Natural killer cell (primary cell): ENCODE measurements around the gene KLHDC7A. TPM values are rescaled to one million over a fixed set of nuclear protein-coding genes. Genes with fewer than 3 reads are reported as not detected.

Source experiments
- ATAC-seq, 3 donors: fragments of 150-1000 bp in 2 of 3; fragments of 200-7000 bp in 1 of 3; cut with Tn5 transposase; 1 replicate in 1 of 3; 2 replicates in 2 of 3; pipeline ENCODE4 v1.10.0; 2021; ENCODE audit warnings: mild to moderate bottlenecking in 2 of 3, moderate library complexity in 2 of 3
- DNase-seq, 2 donors: peaks; one replicate each; pipeline versions ENCODE4 v3.0.0 to v3.0.0-alpha.2; 2013 to 2021; ENCODE audit warnings: mixed read lengths in 1 of 2
- H3K27ac ChIP-seq: one replicate; pipeline ENCODE4 v1.5.1; 2013; ENCODE audit warnings: mild to moderate bottlenecking, low read length
- H3K27me3 ChIP-seq: one replicate; pipeline ENCODE4 v1.6.1; 2013; ENCODE audit warnings: low read length; ENCODE audit not compliant: control insufficient read depth, insufficient read depth
- H3K36me3 ChIP-seq: one replicate; pipeline ENCODE4 v1.6.1; 2013; ENCODE audit warnings: low read length; ENCODE audit not compliant: control insufficient read depth, insufficient read depth
- H3K4me1 ChIP-seq: one replicate; pipeline ENCODE4 v1.6.1; 2013; ENCODE audit warnings: low read length; ENCODE audit not compliant: control insufficient read depth, insufficient read depth
- H3K4me3 ChIP-seq: one replicate; pipeline ENCODE4 v1.5.1; 2013; ENCODE audit warnings: low read length
- H3K9me3 ChIP-seq: one replicate; pipeline ENCODE4 v1.6.1; 2013; ENCODE audit warnings: low read length; ENCODE audit not compliant: control insufficient read depth, insufficient read depth
- H3K27ac Mint-ChIP-seq, 2 donors: one replicate each; pipeline ENCODE4 v1.8.0; 2022; ENCODE audit warnings: mild to moderate bottlenecking in 2 of 2, mixed read lengths in 2 of 2, moderate library complexity in 1 of 2
- H3K27me3 Mint-ChIP-seq, 2 donors: one replicate each; pipeline ENCODE4 v1.8.0; 2022; ENCODE audit warnings: low read depth in 2 of 2, mixed read lengths in 2 of 2
- H3K36me3 Mint-ChIP-seq: one replicate; pipeline ENCODE4 v1.8.0; 2022; ENCODE audit warnings: mixed read lengths
- H3K4me1 Mint-ChIP-seq, 2 donors: one replicate each; pipeline ENCODE4 v1.8.0; 2022; ENCODE audit warnings: mixed read lengths in 2 of 2
- H3K4me3 Mint-ChIP-seq: one replicate; pipeline ENCODE4 v1.8.0; 2022; ENCODE audit warnings: mild to moderate bottlenecking, moderate library complexity, mixed read lengths
- H3K9me3 Mint-ChIP-seq, 2 donors: one replicate each; pipeline ENCODE4 v1.8.0; 2022; ENCODE audit warnings: mixed read lengths in 2 of 2
- CTCF ChIP-seq: fragments of 200-600 bp; IDR thresholded peaks from one replicate; pipeline ENCODE4 v1.8.0; 2022; ENCODE audit warnings: antibody characterized with exemption
- WGBS: methylation state at CpG from one replicate; pipeline ENCODE4 v1.1.7; 2013; ENCODE audit warnings: missing lambda C conversion rate; ENCODE audit not compliant: insufficient coverage; 5-methylcytosine and 5-hydroxymethylcytosine counted together
- intact Hi-C: fragments of 100-400 bp; cut with micrococcal nuclease; formaldehyde crosslinking; loops from one replicate; pipeline ENCODE4 v1.14.2; 2022
- total RNA-seq, 4 donors: library from RNA; stranded (reverse); fragments of 120-200 nt in 1 of 4; gene quantifications; one replicate each; pipeline versions ENCODE4 v1.2.3 to v1.2.4, GENCODE V29; 2013 to 2022

KLHDC7A gene
- total RNA-seq, 3 donors from 2014 or later (not counting 1 experiment from before 2014, with no cell fraction given): 0.43 TPM; not detected in 2

- TF ChIP-seq CTCF: no peak
- Mint-ChIP-seq H3K27me3 (peaks cover 8 to 12% of the 10 kb centered on the region in 2 donors), H3K9me3 (no peaks in the 10 kb centered on the region), H3K36me3 (no peaks in the 10 kb centered on the region), H3K4me1 (no peaks in the 10 kb centered on the region), H3K4me3 (no peak overlapping the region), H3K27ac (no peak overlapping the region)
- intact Hi-C loops: no loop called here
- Histone ChIP-seq H3K27ac (no peak overlapping the region), H3K4me1 (no peaks in the 10 kb centered on the region), H3K4me3 (no peak overlapping the region), H3K36me3 (no peaks in the 10 kb centered on the region), H3K27me3 (no peaks in the 10 kb centered on the region), H3K9me3 (no peaks in the 10 kb centered on the region)
- DNase-seq (no peak), ATAC-seq (no peak)
- 74% methylated on average over 8 of the region's 8 CpGs for WGBS
These were observed 11.2 kb upstream of the KLHDC7A start for GRCh38 chr1:18469514-18469913.

- Histone ChIP-seq H3K9me3 (no peaks in the 10 kb centered on the region), H3K27ac (no peak overlapping the region), H3K36me3 (no peaks in the 10 kb centered on the region), H3K4me3 (no peak overlapping the region), H3K4me1 (no peaks in the 10 kb centered on the region), H3K27me3 (no peaks in the 10 kb centered on the region)
- 63% methylated on average over 12 of the region's 12 CpGs for WGBS
- Mint-ChIP-seq H3K4me3 (no peak overlapping the region), H3K27ac (no peak overlapping the region), H3K36me3 (no peaks in the 10 kb centered on the region), H3K27me3 (peaks cover 8 to 10% of the 10 kb centered on the region in 2 donors), H3K9me3 (no peaks in the 10 kb centered on the region), H3K4me1 (no peaks in the 10 kb centered on the region)
- ATAC-seq (no peak), DNase-seq (no peak)
- intact Hi-C loops: no loop called here
- TF ChIP-seq CTCF: no peak
These were observed 9.9 kb upstream of the KLHDC7A start for GRCh38 chr1:18470671-18471355.

GRCh38 chr1:18473195-18473815 lies 7.4 kb upstream of the KLHDC7A start:
- Mint-ChIP-seq H3K9me3 (no peaks in the 10 kb centered on the region), H3K27me3 (peaks cover 9 to 23% of the 10 kb centered on the region in 2 donors), H3K4me3 (no peak overlapping the region), H3K27ac (no peak overlapping the region), H3K36me3 (no peaks in the 10 kb centered on the region), H3K4me1 (no peaks in the 10 kb centered on the region)
- Histone ChIP-seq H3K9me3 (no peaks in the 10 kb centered on the region), H3K27me3 (no peaks in the 10 kb centered on the region), H3K4me3 (no peak overlapping the region), H3K36me3 (no peaks in the 10 kb centered on the region), H3K4me1 (no peaks in the 10 kb centered on the region), H3K27ac (no peak overlapping the region)
- no peak for TF ChIP-seq CTCF
- WGBS: 80% methylated on average over 11 of the region's 11 CpGs
- intact Hi-C loops: no loop called here
- DNase-seq: no peak
- no peak for ATAC-seq
